Measurements from ENCODE around the gene ASCL5.

Gene ASCL5

GRCh38 chr1:201153474-201154388 is 26.7 kb upstream of the ASCL5 start:
- H3K27ac ChIP-seq (replicated peaks; ENCODE audit: low read length), result no peak overlapping the region
- DNase-seq (ENCODE audit: low spot score), result no peak

DNA sequence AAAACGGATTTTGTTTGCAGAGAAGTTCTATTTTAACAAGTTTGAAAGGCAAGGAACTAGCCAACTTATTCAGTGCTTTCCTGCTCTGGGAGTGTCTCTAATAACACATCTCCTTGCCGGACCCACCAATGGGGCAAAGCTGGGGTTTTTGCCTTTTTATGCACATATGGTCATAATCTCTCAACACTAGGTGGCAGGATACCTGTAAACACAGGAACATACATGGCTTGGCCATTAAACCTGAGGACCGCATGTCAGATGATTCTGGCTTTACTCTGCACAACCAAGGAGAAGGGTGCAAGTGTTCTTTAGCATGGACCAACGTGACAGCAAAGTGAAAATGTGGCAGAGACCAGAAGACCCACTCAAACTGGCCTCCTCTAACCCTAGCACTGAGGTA is 22.4 kb upstream of the ASCL5 start:
- H3K79me1 ChIP-seq (ENCODE audit: low read depth, low read length), result peaks cover 10% of the 10 kb centered on the region
- H3K9ac ChIP-seq (ENCODE audit: low read depth, low read length, poor library complexity), result no peak overlapping the region
- H3K36me3 ChIP-seq (replicated peaks in 1 of 2; ENCODE audit: control insufficient read depth in 2 of 2, insufficient read depth in 2 of 2, low read length in 2 of 2), result peaks cover 63 to 83% of the 10 kb centered on the region in 2 donors
- no peak overlapping the region for H2AK5ac ChIP-seq (ENCODE audit: low read depth, low read length)
- no peak overlapping the region for H3K18ac ChIP-seq (ENCODE audit: low read length)
- no peak overlapping the region for H3K23ac ChIP-seq (ENCODE audit: low read depth, low read length, poor library complexity)
- no peak overlapping the region for H3K4me2 ChIP-seq (ENCODE audit: insufficient read depth, low read length, poor library complexity, severe bottlenecking)
- no peak overlapping the region for H4K91ac ChIP-seq (ENCODE audit: low read depth, low read length, poor library complexity)
- no peak overlapping the region for H3K4ac ChIP-seq (ENCODE audit: low read length)
- no peak overlapping the region for H2BK12ac ChIP-seq (ENCODE audit: low read length)
- H2BK120ac ChIP-seq (ENCODE audit: low read depth, low read length), result no peak overlapping the region
- no peak overlapping the region for H2BK15ac ChIP-seq (ENCODE audit: low read length)
- no peak overlapping the region for H3K4me3 ChIP-seq (ENCODE audit: low read length in 2 of 2)
- DNase-seq (ENCODE audit: low spot score), result no peak
- H3K14ac ChIP-seq (ENCODE audit: low read length), result no peak overlapping the region
- no peak overlapping the region for H3K27ac ChIP-seq (replicated peaks; ENCODE audit: low read length)
- H3K9me3 ChIP-seq (replicated peaks in 1 of 2; ENCODE audit: control insufficient read depth in 2 of 2, insufficient read depth in 1 of 2, low read depth in 1 of 2, low read length in 2 of 2), result no peaks in the 10 kb centered on the region
- H3K27me3 ChIP-seq (ENCODE audit: control insufficient read depth in 3 of 3, insufficient read depth in 3 of 3, low read depth in 1 of 3, low read length in 3 of 3), result no peaks in the 10 kb centered on the region
- H3K4me1 ChIP-seq (ENCODE audit: control insufficient read depth in 2 of 2, insufficient read depth in 1 of 2, low read depth in 1 of 2, low read length in 2 of 2), result peaks cover 2 to 8% of the 10 kb centered on the region in 2 donors
- H2AFZ ChIP-seq (ENCODE audit: low read length), result no peak overlapping the region
- H2BK5ac ChIP-seq (ENCODE audit: low read length), result no peak overlapping the region
- no peak overlapping the region for H4K8ac ChIP-seq (ENCODE audit: low read depth, low read length)
- no CpG with 5 or more reads among the region's 4 CpGs for WGBS, 2 donors (ENCODE audit: extremely low coverage in 2 of 2, insufficient read length in 2 of 2, insufficient replicate concordance in 1 of 2)

More at GRCh38 chr1:201153474-201154388, 26.7 kb upstream of the ASCL5 start:
- Histone ChIP-seq H4K91ac (ENCODE audit: low read depth, low read length, poor library complexity) (no peak overlapping the region), H2AFZ (ENCODE audit: low read length) (peak overlapping the region; percentile 87), H4K8ac (ENCODE audit: low read depth, low read length) (no peak overlapping the region), H2BK12ac (ENCODE audit: low read length) (no peak overlapping the region), H3K14ac (ENCODE audit: low read length) (no peak overlapping the region), H2BK15ac (ENCODE audit: low read length) (no peak overlapping the region), H3K79me1 (ENCODE audit: low read depth, low read length) (peaks cover 10% of the 10 kb centered on the region), H3K36me3 (replicated peaks in 1 of 2; ENCODE audit: control insufficient read depth in 2 of 2, insufficient read depth in 2 of 2, low read length in 2 of 2) (peaks cover 26 to 40% of the 10 kb centered on the region in 2 donors), H3K9ac (ENCODE audit: low read depth, low read length, poor library complexity) (peak overlapping the region; percentile 82), H3K4me2 (ENCODE audit: insufficient read depth, low read length, poor library complexity, severe bottlenecking) (peak overlapping the region; percentile 68), H3K27me3 (ENCODE audit: control insufficient read depth in 3 of 3, insufficient read depth in 3 of 3, low read depth in 1 of 3, low read length in 3 of 3) (peaks cover 0 to 14% (median 0%) of the 10 kb centered on the region in 3 experiments), H3K18ac (ENCODE audit: low read length) (peak overlapping the region; percentile 93), H3K4ac (ENCODE audit: low read length) (no peak overlapping the region), H2BK120ac (ENCODE audit: low read depth, low read length) (no peak overlapping the region), H2BK5ac (ENCODE audit: low read length) (peak overlapping the region; percentile 91), H3K4me1 (ENCODE audit: control insufficient read depth in 2 of 2, insufficient read depth in 1 of 2, low read depth in 1 of 2, low read length in 2 of 2) (peaks cover 6 to 12% of the 10 kb centered on the region in 2 donors), H3K9me3 (replicated peaks in 1 of 2; ENCODE audit: control insufficient read depth in 2 of 2, insufficient read depth in 1 of 2, low read depth in 1 of 2, low read length in 2 of 2) (peaks cover 0 to 5% of the 10 kb centered on the region in 2 donors), H2AK5ac (ENCODE audit: low read depth, low read length) (peak overlapping the region; percentile 34), H3K4me3 (ENCODE audit: low read length in 2 of 2) (peak overlapping the region; percentile 88 to 91), H3K23ac (ENCODE audit: low read depth, low read length, poor library complexity) (peak overlapping the region; percentile 29)
- no CpG with 5 or more reads among the region's 37 CpGs for WGBS, 2 donors (ENCODE audit: extremely low coverage in 2 of 2, insufficient read length in 2 of 2, insufficient replicate concordance in 1 of 2)

GRCh38 chr1:201147396-201148015 is 20.5 kb upstream of the ASCL5 start:
- H3K9ac ChIP-seq (ENCODE audit: low read depth, low read length, poor library complexity), result no peak overlapping the region
- no peak for DNase-seq (ENCODE audit: low spot score)
- H2BK120ac ChIP-seq (ENCODE audit: low read depth, low read length), result no peak overlapping the region
- H3K4me2 ChIP-seq (ENCODE audit: insufficient read depth, low read length, poor library complexity, severe bottlenecking), result no peak overlapping the region
- WGBS, 2 donors (ENCODE audit: extremely low coverage in 2 of 2, insufficient read length in 2 of 2, insufficient replicate concordance in 1 of 2), result no CpG with 5 or more reads among the region's 13 CpGs
- H3K4ac ChIP-seq (ENCODE audit: low read length), result no peak overlapping the region
- peak overlapping the region; percentile 35 for H2BK5ac ChIP-seq (ENCODE audit: low read length)
- no peaks in the 10 kb centered on the region for H3K9me3 ChIP-seq (replicated peaks in 1 of 2; ENCODE audit: control insufficient read depth in 2 of 2, insufficient read depth in 1 of 2, low read depth in 1 of 2, low read length in 2 of 2)
- no peak overlapping the region for H2BK12ac ChIP-seq (ENCODE audit: low read length)
- H4K8ac ChIP-seq (ENCODE audit: low read depth, low read length), result no peak overlapping the region
- no peaks in the 10 kb centered on the region for H3K4me1 ChIP-seq (ENCODE audit: control insufficient read depth in 2 of 2, insufficient read depth in 1 of 2, low read depth in 1 of 2, low read length in 2 of 2)
- peaks cover 79 to 100% of the 10 kb centered on the region in 2 donors for H3K36me3 ChIP-seq (replicated peaks in 1 of 2; ENCODE audit: control insufficient read depth in 2 of 2, insufficient read depth in 2 of 2, low read length in 2 of 2)
- no peak overlapping the region for H3K27ac ChIP-seq (replicated peaks; ENCODE audit: low read length)
- H3K23ac ChIP-seq (ENCODE audit: low read depth, low read length, poor library complexity), result no peak overlapping the region
- H3K14ac ChIP-seq (ENCODE audit: low read length), result no peak overlapping the region
- H3K4me3 ChIP-seq (ENCODE audit: low read length in 2 of 2), result no peak overlapping the region
- H3K27me3 ChIP-seq (ENCODE audit: control insufficient read depth in 3 of 3, insufficient read depth in 3 of 3, low read depth in 1 of 3, low read length in 3 of 3), result no peaks in the 10 kb centered on the region
- H3K18ac ChIP-seq (ENCODE audit: low read length), result no peak overlapping the region
- H3K79me1 ChIP-seq (ENCODE audit: low read depth, low read length), result peaks cover 2% of the 10 kb centered on the region
- H2AFZ ChIP-seq (ENCODE audit: low read length), result no peak overlapping the region
- H2BK15ac ChIP-seq (ENCODE audit: low read length), result no peak overlapping the region
- H4K91ac ChIP-seq (ENCODE audit: low read depth, low read length, poor library complexity), result no peak overlapping the region
- no peak overlapping the region for H2AK5ac ChIP-seq (ENCODE audit: low read depth, low read length)

Data from neuronal stem cell (in vitro differentiated cells).